H1 (cell line): ENCODE results near the gene APBA3. TPM values are rescaled to one million over a fixed set of nuclear protein-coding genes. Genes with fewer than 3 reads are reported as not detected.

Experiments
- BCL11A ChIP-seq, 2 experiments: IDR thresholded peaks; one replicate each; pipeline ENCODE4 v1.6.1; 2011; ENCODE audit warnings: low read depth in 2 of 2, low read length in 2 of 2, mild to moderate bottlenecking in 2 of 2
- CHD2 ChIP-seq: IDR thresholded peaks from 2 replicates; pipeline ENCODE4 v1.6.1; 2012; ENCODE audit warnings: low read length, improper control_type of control experiment
- CHD7 ChIP-seq: fragments of 300-600 bp; sonication (generic); IDR thresholded peaks from 2 replicates; pipeline ENCODE4 v1.7.1; 2012; ENCODE audit warnings: low read length, moderate library complexity, mild to moderate bottlenecking, inconsistent platforms; ENCODE audit not compliant: insufficient replicate concordance
- EGR1 ChIP-seq: IDR thresholded peaks from 2 replicates; pipeline ENCODE4 v1.6.1; 2011; ENCODE audit warnings: low read depth, low read length, borderline replicate concordance
- EZH2 ChIP-seq: fragments of 200-600 bp; sonication (generic); IDR thresholded peaks from 2 replicates; pipeline ENCODE4 v1.7.1; 2012; ENCODE audit warnings: low read depth, mild to moderate bottlenecking, moderate library complexity, low read length, inconsistent platforms; ENCODE audit not compliant: severe bottlenecking
- GABPA ChIP-seq: IDR thresholded peaks from 2 replicates; pipeline ENCODE4 v1.6.1; 2011; ENCODE audit warnings: mild to moderate bottlenecking, low read length, moderate library complexity, borderline replicate concordance; ENCODE audit not compliant: insufficient read depth
- KDM5A ChIP-seq: fragments of 200-600 bp; IDR thresholded peaks from 2 replicates; pipeline ENCODE4 v1.7.1; 2012; ENCODE audit warnings: mild to moderate bottlenecking, low read length, inconsistent platforms, mixed read lengths
- SAP30 ChIP-seq: fragments of 300-600 bp; sonication (generic); IDR thresholded peaks from 2 replicates; pipeline ENCODE4 v1.7.1; 2012; ENCODE audit warnings: low read length, moderate library complexity, mild to moderate bottlenecking, inconsistent platforms; ENCODE audit not compliant: insufficient read depth, insufficient replicate concordance
- SRF ChIP-seq: IDR thresholded peaks from 2 replicates; pipeline ENCODE4 v1.6.1; 2011; ENCODE audit warnings: mild to moderate bottlenecking, low read depth, low read length, moderate library complexity
- TCF12 ChIP-seq: IDR thresholded peaks from 2 replicates; pipeline ENCODE4 v1.6.1; 2011; ENCODE audit warnings: low read depth, mild to moderate bottlenecking, low read length
- polyA plus RNA-seq, 7 experiments: library from polyadenylated mRNA; depleted of rRNA in 3 of 7; stranded (reverse) in 5 of 7; unstranded in 2 of 7; fragments of >200 nt in 5 of 7; fragments of 200-250 nt in 2 of 7; gene quantifications; 1 replicate in 5 of 7; 2 replicates in 1 of 7; 4 replicates in 1 of 7; pipeline versions ENCODE4 v1.2.1 to v1.2.3, GENCODE V29; 2011 to 2013; ENCODE audit warnings: missing spikeins in 2 of 7, mixed read lengths in 2 of 7
- total RNA-seq: library from RNA; stranded (reverse); fragmentation: NEBNext Ultra II Directional; extraction: Animal tissue kit (Norgen Biotek cat#: 25700); gene quantifications from 2 replicates; pipeline ENCODE4 v1.2.1, GENCODE V29; 2021

The APBA3 gene
- total and polyA plus RNA-seq, 2 of the 8 experiments (the other 6 are each of a cell fraction or from before 2014, with no cell fraction given): 21.4 to 36.9 TPM

DNA sequence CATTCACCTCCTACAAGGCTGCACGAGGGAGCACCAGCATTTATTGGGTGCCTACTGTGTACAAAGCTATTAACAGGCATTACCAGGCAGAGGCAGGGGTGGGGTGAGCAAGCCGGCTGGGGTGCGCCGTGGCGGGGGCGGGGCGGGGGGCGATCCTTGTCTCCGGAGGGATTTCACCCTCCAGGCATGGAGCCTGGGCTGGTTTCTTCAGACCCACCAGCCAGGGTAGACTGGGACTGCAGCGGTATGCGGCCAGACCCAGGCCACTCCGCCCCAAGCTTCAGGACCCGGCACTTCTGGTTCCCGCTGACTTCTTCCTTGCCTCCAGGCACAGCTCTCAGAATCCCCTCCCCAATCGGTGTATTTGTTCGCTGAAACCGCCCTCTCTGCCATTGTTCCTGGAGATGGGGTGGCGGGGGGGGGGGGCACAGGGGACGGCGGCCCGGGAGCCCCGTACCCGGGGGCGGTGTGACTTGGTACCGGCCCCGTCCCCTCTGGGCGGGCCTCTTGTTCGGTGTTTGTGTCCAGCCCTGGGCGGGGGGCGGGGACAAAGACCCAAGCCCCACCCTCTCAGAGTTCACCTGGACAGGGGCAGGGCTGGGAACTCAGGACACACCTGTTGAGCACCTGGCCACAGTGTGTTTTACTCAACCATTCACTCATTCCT lies 38.9 kb downstream of the APBA3 start (continued):
- TF ChIP-seq CHD7 (no peak), TCF12 (0 out of 2 replicates have a peak, but pooled peaks have one; percentile 53), SAP30 (no peak), BCL11A (IDR thresholded peaks at IDR 0.05; ENCODE audit: low read depth in 2 of 2, low read length in 2 of 2) (no peak), CHD2 (no peak), KDM5A (no peak), SRF (no peak), EZH2 (no peak), GABPA (no peak), EGR1 (peak; percentile 31; the same call in 1 of the 2 replicates)
